Activated gamma-delta T cell (primary cell): ENCODE results near the gene GPC6.

Experiments
- DNase-seq: peaks from one replicate; lab custom pipeline; 2025; lab: John Stamatoyannopoulos, UW

Gene GPC6

DNA sequence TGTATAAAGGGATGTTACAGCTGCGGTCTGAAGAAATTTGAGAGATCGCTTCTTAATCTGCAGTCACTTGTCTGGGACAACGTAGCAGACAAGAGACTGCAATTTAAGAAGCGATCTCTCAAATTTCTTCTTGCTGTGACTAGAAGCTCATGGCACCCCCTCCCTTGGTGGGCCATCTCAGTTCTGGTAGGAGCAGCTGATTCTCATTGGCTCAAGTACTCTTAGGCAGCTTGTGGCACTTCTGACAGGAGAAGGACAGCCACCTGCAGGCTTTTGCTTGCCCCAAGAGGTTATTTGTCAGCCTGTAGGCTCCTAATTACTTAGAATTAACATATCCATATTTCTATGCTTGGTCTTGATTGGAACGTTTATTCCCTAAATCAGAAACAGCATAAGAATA is 749.9 kb downstream of the GPC6 start:
- DNase-seq, result no peak

DNA sequence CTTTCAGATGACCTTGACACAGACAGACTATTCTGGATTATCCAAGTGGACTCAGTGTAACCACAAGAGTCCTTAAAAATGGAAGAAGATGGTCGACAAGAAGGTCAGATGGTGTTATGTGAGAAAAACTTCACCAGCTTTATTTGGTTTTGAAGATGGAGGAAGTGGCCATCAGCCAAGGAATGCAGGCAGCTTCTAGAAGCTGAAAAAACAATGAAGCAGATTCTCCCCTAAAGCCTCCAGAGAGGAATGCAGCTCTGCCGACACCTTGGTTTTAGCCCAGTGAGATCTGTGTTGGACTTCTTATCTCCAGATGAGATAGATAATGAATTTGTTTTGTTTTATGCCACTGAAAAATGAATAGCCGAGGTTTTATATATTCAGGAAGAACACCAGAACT is 751.4 kb downstream of the GPC6 start:
- no peak for DNase-seq

DNA sequence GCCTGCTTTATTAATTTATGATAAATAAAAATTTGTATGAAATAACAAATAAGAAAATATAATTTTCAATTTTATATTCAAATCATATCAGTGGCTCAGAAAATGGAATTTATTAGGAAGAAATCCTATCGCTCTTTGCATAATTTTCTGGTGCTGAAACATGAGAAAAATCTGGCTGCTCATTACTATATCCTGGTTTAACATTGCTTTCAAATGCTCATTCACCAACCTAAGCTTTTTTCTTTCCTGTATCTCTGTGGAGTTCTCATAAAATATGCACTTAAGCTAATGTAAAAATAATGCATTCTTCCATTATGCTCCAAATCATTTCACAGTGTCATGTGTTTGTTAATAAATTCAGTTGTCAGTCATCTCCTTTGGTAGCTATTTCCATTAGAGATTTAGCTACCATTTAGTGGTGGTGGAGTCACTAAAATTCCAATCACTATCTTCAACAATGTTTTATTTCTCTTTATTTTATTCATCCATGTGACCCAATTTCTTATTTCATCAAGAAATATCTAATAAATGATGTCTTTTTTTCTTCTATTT is 754.9 kb downstream of the GPC6 start:
- DNase-seq, result no peak

DNA sequence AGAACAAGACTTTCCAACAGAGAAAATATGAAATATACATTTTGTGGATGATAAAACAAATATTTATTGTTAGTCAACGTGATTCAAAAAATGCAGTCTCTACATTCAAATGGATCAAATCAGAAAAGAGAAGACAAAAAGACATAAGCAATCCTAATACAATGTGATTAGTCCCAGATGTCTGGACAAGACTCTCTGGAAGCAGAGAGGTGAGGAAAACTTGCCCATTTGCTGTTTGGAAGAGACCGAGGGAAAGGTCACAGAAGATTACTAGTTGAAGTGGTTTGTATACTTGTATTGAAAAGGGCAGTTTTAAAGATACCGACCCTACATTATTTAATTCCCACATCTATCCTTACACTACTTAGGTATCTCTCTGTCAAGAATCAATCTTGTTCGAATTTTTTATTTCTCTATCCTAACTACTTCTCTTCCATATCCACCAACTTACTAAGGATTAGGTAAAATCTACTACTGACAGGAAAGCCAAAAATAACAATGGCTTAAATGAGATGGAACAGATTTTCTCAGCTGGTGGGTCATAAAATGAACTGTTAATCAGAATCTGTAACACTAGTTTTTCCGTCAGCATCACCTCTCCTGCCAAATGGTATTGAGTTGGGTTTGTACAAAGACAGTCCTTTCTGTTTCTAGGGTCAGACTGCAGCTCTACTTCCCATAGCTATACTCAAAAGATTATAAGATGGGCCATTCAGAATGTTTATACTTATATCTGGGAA is 755.7 kb downstream of the GPC6 start:
- no peak for DNase-seq

DNA sequence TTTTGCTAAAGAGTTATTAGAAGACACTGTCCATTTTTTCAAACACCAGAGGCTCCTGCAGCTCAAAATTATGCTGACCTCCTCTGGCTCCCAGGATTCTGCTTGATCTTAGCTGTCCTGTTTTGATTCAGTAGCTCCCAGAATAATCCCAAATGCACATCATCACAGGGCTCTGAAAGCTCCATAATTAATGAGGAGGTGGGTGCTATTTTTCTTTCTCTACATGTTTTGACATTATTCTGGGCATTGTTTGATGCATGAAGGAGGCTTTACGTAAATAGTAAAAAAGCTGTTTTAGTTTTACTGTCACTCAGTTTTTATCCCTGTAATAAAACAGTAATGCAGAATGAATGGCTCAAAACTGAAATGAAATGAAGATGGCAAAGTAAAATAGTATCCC is 757.4 kb downstream of the GPC6 start:
- no peak for DNase-seq

DNA sequence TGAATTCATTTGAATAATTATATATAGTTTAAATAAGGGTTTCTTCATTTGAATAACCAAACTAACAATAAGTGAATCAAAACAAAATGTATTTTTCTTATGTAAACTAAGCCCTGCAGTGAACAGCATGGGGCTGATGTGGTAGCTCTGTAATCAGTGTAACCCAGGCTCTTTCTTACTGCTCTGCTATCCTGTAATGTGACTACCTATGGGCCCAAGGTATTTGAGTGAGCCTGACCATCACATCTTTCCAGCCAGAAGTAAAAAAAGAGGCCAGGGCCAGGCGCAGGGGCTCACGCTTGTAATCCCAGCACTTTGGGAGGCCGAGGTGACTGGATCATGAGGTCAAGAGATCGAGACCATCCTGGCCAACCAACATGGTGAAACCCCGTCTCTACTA is 758.3 kb downstream of the GPC6 start:
- DNase-seq, result no peak

DNA sequence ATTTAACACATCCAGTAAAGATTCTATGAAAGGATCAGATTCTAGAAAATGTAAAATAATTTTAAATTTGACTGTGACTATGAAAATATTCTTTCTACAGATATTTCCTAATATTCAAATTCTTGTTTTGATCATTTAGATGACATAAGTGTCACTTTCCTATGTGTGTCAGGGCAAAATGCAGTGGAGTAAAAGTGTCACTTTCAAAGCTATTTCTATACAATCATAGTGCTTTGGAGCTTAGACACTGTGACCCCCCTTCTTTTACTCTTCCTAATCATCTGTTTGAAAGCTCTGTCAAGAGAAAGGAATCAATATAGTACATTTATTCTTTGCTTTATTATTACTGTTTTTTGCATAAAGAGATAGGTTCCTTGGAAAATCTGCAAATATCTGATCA is 760.9 kb downstream of the GPC6 start:
- DNase-seq, result no peak

DNA sequence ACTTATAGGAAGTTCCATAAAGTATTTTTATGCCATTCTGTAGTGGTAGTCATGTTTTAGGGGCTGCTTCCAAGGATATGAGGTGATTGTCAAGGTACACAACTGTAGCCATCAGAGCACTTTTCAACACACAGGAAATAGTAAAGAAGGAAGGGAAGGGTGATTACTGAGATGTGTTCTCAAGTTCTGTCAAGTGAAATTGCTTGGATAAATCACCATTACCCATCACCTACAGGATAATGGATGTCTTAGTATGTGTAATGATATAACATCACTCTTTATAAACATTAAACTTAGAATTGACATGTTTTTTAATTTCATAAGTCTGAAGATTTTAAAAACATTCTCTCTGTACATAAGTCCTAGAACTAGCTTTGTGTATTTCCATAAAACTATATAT is 765.0 kb downstream of the GPC6 start:
- no peak for DNase-seq

DNA sequence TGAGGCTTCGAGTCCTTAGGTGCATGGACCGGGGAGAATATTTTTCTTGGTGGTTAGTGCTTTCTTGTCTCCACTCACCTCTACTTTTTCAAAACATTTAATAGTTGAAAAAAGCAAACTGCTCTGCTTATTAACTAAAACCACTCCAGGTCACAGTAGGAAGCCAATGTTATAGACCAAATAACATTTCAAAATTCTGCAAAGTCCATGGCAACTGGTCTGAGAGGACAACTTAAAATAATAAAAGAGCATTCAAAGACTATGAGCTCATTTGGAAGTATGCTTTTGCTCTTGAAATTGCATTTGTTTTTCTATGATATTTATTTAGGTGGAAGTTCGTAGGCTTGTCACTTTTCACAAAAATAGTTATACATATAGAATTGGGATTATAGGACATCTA is 769.9 kb downstream of the GPC6 start:
- no peak for DNase-seq

DNA sequence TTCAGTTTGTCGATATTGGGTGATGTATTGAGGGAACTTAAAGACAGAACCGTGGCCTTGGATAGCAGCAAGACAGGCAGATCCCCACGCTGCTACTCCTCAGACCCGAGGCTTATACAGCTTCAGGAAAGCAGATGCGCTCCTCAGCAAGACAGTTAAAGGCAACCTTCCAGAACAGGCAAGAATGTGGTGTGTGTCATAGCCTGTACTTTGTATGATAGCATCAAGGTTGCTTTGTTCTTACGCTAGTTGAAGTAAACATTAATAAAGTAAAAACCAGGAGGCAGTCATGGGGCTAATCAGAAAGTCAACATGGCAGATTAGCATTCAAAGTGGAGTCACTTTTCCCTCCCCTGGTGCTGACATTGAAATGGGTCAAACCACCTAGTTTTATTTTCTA is 779.7 kb downstream of the GPC6 start:
- no peak for DNase-seq

DNA sequence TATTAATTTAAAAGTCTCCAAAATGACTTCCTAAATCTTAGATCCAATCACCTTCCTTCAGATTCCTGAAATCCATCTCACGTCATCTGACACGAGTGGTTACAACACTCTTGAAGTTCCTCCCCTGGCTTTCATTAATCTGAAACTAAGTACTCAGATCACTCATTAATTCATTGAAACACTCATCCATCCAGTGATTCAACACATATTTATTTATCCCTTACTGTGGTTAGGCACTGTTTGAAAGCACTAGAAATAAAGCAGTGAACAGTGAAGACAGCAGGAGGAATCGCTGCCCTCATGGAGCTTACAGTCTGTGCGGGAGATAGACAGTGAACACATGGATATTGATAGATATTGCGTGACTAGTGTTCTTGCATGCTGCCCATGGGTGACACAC is 780.5 kb downstream of the GPC6 start:
- DNase-seq, result no peak

DNA sequence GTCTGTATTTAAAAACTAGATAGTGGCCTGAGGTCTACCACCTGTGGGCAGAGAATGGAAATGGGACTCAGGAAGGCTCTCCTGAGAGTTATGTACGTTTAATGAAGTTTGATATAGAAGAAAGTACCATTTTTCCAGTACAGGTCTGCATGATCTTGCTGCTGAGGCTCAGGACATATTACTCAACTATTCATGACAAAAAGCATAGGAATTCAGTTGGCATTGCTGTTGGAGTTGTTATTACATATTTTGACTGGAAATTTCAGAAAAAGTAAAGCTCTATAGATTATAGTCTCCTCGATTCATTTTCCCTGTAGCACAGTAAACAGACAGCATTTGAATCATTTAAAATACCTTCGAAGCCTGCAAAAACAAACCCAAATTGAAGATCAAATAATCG is 783.1 kb downstream of the GPC6 start:
- no peak for DNase-seq

DNA sequence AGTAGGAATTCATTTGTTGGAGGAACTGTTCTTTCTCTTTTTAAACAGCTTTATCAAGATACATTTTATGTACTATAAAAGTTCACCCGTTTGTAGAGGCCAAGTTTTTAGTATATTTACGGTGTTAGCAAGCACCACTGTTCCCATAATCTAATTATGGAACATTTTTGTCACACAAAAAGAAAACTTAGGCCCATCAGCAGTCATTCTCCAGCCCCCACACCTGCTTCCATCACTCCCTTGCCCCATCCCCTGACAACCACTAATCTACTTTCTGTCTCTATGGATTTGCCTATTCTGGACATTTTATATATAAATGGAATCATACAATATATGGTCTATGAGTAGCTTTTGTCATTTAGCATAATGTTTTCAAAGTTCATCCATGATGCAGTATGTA is 787.9 kb downstream of the GPC6 start:
- no peak for DNase-seq

DNA sequence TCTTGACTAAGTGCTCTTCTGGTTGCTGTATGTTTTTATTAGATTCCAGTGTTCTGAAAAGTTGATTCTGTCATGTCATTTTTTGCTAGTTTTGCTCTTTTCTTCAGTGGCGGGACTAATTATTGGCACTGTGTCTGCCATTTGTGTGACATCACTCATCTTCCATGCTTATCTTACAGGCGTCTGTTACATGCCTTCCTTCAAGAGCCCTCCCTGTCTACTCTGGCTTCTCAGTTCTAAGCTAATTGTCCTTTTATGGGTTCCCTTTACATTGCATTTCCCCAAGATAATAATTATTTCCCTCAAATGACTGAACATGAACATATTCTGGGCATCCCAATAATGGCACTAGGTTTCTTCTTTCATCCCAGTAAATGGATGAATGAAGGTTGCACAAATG is 793.8 kb downstream of the GPC6 start:
- no peak for DNase-seq

DNA sequence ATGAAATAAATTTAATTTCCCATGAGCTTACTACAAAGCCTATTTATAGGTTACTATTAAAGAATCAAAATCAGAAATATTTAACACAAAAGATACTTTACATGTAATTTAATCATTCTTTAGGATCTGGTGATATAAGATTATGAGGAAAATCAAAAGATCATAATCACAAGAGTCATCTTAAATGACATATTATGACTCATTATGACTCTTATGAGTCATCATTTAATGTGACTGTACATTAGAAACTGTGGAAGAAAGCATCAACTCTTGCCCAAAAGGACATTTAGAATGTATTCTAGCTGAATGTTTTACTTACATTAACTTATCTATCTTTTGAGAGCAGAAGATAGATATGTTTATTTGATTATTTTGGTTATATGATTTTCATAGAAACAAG is 794.2 kb downstream of the GPC6 start:
- no peak for DNase-seq

DNA sequence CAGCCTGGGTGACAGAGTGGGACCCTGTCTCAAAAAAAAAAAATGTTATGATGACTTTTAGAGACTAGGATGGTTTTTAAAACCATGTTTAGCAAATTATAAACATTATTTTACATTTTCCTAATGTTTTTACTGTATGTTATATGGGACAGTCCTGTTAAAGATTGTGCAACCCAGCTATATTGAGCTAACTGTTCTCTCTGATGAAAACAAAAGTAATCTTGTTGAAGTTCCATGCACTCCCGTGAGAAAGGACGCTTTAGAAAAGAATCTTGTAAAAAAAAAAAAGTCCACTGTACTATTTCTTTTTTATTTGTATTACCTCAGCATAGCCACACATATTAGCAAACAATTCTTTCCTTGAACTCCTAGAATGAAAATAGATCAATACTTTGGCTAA is 801.6 kb downstream of the GPC6 start:
- no peak for DNase-seq

DNA sequence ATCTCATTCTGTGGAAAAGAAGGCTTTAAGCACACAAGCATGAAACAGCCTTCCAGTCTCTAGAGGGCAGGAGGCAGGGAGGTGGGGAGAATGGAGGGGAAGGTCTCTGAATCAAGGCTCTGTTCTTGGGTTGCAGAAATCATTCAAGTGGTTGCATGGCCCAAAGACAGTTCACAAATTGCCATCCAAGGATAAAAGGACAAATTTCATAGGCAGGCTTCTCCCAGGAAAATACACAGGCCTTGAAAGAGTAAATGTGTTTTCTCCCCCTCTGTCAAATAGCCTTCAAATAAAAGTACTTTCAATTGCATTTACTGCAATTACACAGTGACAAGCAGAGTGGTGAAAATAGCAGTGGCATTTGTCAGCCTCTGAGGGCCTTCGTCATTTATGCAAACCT is 802.0 kb downstream of the GPC6 start:
- DNase-seq, result no peak

DNA sequence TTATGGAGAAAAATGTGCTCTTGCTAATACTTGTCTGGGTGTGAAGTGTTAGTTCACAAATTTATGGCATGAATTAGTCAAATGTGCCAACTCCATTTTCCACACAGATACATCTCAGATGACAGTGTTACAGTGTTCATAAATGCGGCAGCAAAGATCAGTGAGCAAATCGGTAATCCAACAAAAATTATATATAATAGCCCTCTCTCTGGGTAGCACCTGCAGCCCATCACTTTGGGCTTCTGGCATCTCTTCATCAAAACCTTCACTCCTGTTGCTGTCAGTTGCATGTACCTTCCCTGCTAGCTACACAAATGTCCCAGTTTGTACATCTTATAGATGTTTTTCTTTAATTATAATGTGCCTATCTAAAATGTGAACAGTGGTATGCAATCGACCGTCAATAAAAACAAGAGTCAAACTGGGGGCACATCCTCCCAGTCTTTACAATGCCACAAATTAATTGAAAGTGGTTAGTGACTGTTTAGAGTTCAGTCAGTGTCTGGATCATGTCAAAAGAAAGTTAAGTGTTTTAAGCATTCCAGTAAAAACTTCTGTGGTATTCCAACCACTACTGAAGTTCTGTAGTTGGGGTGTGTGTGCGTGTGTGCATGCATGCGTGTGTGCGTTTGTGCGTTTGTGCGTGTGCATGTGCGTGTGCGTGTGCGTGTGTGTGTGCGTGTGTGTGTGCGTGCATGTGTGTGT is 804.0 kb downstream of the GPC6 start:
- no peak for DNase-seq

DNA sequence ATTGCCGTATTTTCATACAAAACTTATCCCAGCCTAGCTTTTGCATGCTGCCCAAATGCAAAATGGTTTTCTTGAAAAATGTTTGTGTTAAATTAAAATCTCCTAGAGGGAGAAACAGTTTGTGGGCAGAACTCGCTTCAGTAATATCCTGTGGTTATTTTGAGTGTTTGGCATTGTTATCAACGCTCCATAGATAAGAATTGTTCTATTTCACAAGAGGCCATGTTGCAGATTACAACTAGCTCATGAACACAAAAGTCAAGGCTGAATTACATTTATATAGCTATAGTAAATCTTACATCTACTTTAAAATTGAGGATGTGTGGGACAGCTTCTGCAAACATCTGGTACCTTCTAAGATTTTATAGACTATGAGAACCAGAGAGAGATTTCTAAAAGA is 805.0 kb downstream of the GPC6 start:
- no peak for DNase-seq

DNA sequence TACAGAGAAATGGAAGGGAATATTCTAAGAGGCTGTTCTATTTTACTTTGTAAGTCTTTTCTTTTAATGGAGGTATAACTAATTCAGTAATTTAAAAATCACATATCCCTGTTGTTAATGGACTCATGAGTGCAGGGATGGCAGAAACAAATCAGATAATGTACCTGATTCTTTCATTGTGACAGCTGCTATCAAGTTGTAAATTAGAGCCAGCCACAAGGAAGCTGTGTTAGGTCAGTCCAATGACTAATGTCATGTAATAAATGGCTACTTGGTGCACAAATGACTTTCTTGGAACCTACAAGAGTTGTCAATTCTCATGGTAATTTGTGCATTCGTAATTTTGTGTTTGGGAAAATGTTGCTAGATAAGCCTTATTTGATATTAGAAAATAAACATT is 806.5 kb downstream of the GPC6 start:
- no peak for DNase-seq

DNA sequence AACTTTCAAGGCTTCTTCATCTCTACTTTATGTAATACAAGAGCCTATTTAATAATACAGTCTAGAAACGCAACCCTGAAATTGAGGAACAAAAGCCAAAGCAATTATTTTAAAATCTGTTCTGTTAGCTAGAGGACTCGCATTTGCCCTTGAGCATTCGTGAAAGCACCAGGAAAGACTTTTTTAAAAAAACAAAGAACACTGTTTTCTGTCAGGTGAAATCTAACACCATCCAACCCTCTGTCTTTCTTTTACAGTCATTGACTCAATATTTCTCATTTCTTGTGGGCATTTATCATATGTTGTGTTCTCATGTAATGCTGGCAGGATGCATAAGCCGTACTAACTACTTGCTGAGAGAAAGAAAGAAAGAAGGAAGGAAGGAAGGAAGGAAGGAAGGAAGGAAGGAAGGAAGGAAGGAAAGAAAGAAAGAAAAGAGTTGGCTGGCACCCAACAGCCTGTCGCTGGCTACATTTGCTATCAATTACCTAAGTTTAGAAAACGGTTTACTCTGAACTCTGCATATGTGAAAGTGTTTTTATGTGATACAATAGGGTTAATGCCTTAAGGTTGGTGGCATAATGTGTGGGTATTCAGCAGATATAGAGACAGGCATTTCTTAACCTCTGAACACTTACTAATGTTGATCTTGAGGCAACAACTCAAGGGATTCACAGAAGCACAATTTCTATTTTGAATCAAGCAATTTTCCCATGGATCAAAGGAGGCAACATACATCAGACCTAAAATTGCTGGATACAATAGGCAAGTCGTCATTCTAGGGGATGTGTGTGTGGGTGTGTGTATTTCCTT is 807.4 kb downstream of the GPC6 start:
- no peak for DNase-seq

DNA sequence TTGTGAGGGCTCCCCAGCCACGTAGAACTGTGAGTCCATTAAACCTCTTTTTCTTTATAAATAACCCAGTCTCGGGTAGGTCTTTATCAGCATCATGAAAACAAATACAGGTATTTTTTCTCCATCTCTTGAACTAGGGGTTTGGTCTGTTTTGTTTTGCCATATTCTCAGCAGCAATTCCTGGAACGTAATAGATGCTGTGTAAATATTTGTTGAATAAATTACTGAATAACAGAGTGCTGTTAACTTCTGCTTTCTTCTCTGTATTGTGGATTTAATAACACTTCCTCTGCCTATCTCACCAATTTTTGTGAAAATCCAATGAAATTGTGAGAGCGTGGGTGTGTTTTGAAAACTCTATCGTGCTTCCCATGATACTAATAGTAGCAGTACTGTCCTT is 823.4 kb downstream of the GPC6 start:
- no peak for DNase-seq

DNA sequence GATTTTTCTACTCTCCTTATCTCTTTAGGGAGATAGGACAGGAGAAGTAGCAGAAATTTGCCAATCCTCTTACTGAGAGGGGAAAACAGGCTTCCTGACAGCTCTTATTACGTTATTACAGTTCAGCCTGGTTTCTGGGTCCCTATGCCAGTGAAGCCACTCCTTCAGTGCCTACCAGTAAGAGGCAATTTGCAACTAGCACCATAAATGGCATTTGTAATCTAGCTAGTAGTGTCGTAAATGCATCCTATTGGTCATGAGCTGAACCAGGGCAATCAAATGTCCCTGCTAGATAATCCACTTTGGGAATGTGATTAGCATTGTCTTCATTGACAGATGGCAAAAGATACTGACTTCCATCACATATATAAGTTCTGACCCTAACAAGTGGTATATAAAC is 824.1 kb downstream of the GPC6 start:
- no peak for DNase-seq
